ENCODE data around the gene LIPG.

- no peak for TF ChIP-seq CTCF (IDR thresholded peaks at IDR 0.05)
- no peak for TF ChIP-seq POLR2A (IDR thresholded peaks at IDR 0.05)
These were observed 42.5 kb upstream of the LIPG start for GRCh38 chr18:49519101-49519971.

All from esophagus squamous epithelium (tissue), 4 donors.